ENCODE results near the gene NR6A1.

The NR6A1 gene

DNA sequence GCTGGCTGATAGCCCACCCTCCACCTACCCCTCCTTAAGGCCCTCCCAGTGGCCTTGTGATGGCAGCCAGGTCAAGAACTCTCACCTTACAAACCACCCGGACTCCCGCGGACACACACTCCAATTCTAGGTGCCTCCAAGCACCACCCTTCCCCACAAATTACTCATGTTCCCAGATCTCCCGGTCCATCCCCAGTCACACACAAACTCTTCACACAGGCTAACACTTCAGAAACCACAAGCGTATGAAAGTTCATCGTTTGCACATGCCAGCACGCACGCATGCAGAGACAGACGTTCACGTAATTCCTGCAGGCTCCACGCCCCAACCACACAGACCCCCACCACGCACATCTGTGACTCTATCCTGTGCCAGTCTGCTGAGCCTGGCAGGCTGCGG lies 281.9 kb downstream of the NR6A1 start:
- ATAC-seq, result no peak
- TF ChIP-seq OSR1 (CRISPR knock-in tag; IDR thresholded peaks at IDR 0.05), result no peak
- TF ChIP-seq, protein P1, sequence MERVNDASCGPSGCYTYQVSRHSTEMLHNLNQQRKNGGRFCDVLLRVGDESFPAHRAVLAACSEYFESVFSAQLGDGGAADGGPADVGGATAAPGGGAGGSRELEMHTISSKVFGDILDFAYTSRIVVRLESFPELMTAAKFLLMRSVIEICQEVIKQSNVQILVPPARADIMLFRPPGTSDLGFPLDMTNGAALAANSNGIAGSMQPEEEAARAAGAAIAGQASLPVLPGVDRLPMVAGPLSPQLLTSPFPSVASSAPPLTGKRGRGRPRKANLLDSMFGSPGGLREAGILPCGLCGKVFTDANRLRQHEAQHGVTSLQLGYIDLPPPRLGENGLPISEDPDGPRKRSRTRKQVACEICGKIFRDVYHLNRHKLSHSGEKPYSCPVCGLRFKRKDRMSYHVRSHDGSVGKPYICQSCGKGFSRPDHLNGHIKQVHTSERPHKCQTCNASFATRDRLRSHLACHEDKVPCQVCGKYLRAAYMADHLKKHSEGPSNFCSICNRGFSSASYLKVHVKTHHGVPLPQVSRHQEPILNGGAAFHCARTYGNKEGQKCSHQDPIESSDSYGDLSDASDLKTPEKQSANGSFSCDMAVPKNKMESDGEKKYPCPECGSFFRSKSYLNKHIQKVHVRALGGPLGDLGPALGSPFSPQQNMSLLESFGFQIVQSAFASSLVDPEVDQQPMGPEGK (CRISPR knock-in tag; IDR thresholded peaks at IDR 0.05; ENCODE audit: borderline replicate concordance), result no peak
- TF ChIP-seq, protein P2, sequence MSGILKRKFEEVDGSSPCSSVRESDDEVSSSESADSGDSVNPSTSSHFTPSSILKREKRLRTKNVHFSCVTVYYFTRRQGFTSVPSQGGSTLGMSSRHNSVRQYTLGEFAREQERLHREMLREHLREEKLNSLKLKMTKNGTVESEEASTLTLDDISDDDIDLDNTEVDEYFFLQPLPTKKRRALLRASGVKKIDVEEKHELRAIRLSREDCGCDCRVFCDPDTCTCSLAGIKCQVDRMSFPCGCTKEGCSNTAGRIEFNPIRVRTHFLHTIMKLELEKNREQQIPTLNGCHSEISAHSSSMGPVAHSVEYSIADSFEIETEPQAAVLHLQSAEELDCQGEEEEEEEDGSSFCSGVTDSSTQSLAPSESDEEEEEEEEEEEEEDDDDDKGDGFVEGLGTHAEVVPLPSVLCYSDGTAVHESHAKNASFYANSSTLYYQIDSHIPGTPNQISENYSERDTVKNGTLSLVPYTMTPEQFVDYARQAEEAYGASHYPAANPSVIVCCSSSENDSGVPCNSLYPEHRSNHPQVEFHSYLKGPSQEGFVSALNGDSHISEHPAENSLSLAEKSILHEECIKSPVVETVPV (CRISPR knock-in tag; IDR thresholded peaks at IDR 0.05), result no peak
- TF ChIP-seq, protein P3, sequence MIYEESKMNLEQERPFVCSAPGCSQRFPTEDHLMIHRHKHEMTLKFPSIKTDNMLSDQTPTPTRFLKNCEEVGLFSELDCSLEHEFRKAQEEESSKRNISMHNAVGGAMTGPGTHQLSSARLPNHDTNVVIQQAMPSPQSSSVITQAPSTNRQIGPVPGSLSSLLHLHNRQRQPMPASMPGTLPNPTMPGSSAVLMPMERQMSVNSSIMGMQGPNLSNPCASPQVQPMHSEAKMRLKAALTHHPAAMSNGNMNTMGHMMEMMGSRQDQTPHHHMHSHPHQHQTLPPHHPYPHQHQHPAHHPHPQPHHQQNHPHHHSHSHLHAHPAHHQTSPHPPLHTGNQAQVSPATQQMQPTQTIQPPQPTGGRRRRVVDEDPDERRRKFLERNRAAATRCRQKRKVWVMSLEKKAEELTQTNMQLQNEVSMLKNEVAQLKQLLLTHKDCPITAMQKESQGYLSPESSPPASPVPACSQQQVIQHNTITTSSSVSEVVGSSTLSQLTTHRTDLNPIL (CRISPR knock-in tag; IDR thresholded peaks at IDR 0.05; ENCODE audit: low read depth), result no peak
- no peak for TF ChIP-seq ZNF70 (CRISPR knock-in tag; IDR thresholded peaks at IDR 0.05)
- TF ChIP-seq ZNF8 (CRISPR knock-in tag; IDR thresholded peaks at IDR 0.05), result no peak
- no peak for TF ChIP-seq GLIS3 (CRISPR knock-in tag; IDR thresholded peaks at IDR 0.05)
- no peak for TF ChIP-seq RARB (CRISPR knock-in tag; IDR thresholded peaks at IDR 0.05)
- TF ChIP-seq ZFP30 (CRISPR knock-in tag; IDR thresholded peaks at IDR 0.05), result no peak
- TF ChIP-seq CSDC2 (CRISPR knock-in tag; IDR thresholded peaks at IDR 0.05), result no peak
- TF ChIP-seq TOX (CRISPR knock-in tag; IDR thresholded peaks at IDR 0.05; ENCODE audit: borderline replicate concordance), result no peak
- no peak for TF ChIP-seq ZNF565 (CRISPR knock-in tag; conservative IDR thresholded peaks at IDR 0.05; ENCODE audit: low read depth)
- no peak for TF ChIP-seq PPARA (CRISPR knock-in tag; IDR thresholded peaks at IDR 0.05; ENCODE audit: borderline replicate concordance)
- TF ChIP-seq BACH2 (CRISPR knock-in tag; IDR thresholded peaks at IDR 0.05; ENCODE audit: borderline replicate concordance), result no peak
- TF ChIP-seq ZFP3 (CRISPR knock-in tag; IDR thresholded peaks at IDR 0.05), result no peak
- TF ChIP-seq TCF4 (CRISPR knock-in tag; IDR thresholded peaks at IDR 0.05; ENCODE audit: borderline replicate concordance), result no peak
- no peak for TF ChIP-seq SNAI2 (CRISPR knock-in tag; IDR thresholded peaks at IDR 0.05)

DNA sequence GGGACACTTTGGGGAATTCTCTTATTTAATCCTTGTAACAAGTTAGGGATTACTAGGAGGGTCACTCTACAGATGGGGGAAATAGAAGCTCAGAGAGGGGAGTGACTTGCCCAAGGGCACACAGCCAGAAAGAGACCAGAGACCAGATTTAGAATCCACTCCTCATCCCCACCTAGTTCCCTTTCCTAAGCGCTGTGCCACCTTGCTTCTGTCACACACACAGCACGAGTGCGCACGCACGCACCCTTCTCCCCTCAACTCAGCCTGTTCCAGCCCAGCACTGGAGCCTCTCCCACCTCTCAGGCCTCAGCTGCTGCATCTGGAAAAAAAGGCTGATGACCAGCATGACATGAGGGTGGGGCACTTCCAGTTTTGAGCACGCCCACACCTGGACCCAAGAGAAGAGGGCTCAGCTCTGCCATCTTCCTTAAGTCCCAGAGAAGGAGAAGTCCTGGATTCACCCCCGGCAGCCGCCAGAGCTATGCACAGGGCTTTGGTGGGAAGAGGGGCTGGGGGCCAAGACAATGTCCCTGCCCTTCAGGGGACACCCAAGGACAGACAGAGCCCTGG lies 282.4 kb downstream of the NR6A1 start:
- TF ChIP-seq ZNF565 (CRISPR knock-in tag; conservative IDR thresholded peaks at IDR 0.05; ENCODE audit: low read depth) (no peak), BACH2 (CRISPR knock-in tag; IDR thresholded peaks at IDR 0.05; ENCODE audit: borderline replicate concordance) (no peak), ARNTL (CRISPR knock-in tag; IDR thresholded peaks at IDR 0.05; ENCODE audit: borderline replicate concordance, low read depth) (no peak), ZNF8 (CRISPR knock-in tag; IDR thresholded peaks at IDR 0.05) (no peak), ESRRG (CRISPR knock-in tag; IDR thresholded peaks at IDR 0.05) (no peak), ZNF70 (CRISPR knock-in tag; IDR thresholded peaks at IDR 0.05) (no peak), ZFP3 (CRISPR knock-in tag; IDR thresholded peaks at IDR 0.05) (no peak), SNAI2 (CRISPR knock-in tag; IDR thresholded peaks at IDR 0.05) (no peak), GLIS3 (CRISPR knock-in tag; IDR thresholded peaks at IDR 0.05) (no peak), RARB (CRISPR knock-in tag; IDR thresholded peaks at IDR 0.05) (no peak), ZC3H10 (CRISPR knock-in tag; IDR thresholded peaks at IDR 0.05) (no peak)
- TF ChIP-seq, protein P2 (CRISPR knock-in tag; IDR thresholded peaks at IDR 0.05), result no peak
- ATAC-seq, result no peak

DNA sequence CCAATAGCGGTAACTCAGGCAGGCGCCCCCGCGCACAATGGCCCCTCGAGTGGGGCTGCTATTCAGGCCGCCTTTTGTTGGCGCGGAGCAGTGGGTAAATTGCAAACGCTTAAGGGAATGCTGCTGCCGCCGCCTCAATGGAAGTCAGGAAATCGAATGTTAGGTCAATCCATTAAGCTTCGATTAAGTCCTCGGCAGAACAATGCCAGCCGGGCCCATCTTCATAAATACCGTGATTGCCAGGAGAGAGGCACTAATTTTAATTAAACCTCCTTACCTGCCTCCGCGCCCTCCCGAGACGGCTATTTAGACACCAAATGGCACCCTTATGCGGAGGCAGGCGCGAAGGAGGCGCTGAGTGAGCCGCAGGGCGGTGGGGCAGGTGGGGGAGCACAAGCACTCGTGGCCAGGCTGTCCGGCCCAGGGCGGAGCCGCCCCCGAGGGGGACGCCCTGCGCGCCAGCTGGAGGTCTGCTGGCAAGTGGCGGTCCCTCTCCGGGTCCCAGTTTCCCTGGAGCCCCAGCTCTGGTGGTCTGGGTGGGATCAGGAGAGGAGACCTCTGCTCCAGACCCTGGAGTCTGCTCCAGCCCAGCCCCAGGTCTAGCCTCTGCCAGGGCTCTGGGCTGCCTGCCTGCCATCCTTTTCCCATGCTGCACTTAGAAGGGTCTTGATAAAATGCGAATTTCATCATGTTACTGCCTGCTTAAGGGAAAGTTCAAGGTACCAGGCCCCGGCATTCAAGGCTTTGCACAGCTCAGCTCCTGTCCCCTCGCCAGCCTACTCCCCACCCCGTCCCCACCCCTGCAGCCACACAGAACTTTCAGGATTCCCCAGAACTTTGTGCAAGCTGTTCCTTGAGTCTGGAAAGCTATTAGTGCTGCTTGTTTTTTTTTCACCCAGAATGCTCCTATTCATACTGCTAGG lies 283.6 kb downstream of the NR6A1 start:
- ATAC-seq, result no peak
- TF ChIP-seq BACH2 (CRISPR knock-in tag; IDR thresholded peaks at IDR 0.05; ENCODE audit: borderline replicate concordance), result no peak
- no peak for TF ChIP-seq OSR1 (CRISPR knock-in tag; IDR thresholded peaks at IDR 0.05)
- no peak for TF ChIP-seq SNAI2 (CRISPR knock-in tag; IDR thresholded peaks at IDR 0.05)
- TF ChIP-seq ZFP30 (CRISPR knock-in tag; IDR thresholded peaks at IDR 0.05), result no peak
- TF ChIP-seq ZNF565 (CRISPR knock-in tag; conservative IDR thresholded peaks at IDR 0.05; ENCODE audit: low read depth), result no peak
- no peak for TF ChIP-seq PPARA (CRISPR knock-in tag; IDR thresholded peaks at IDR 0.05; ENCODE audit: borderline replicate concordance)
- TF ChIP-seq ESRRG (CRISPR knock-in tag; IDR thresholded peaks at IDR 0.05), result no peak

All from SK-N-SH treated with all-trans-retinoic acid at 6 μM for 48 hours (cell line).